Epithelial cell of proximal tubule (primary cell): ENCODE data around the gene SPEF2. TPM values are rescaled to one million over a fixed set of nuclear protein-coding genes. Genes with fewer than 3 reads are reported as not detected.

ENCODE experiments used
- DNase-seq: peaks from one replicate; pipeline ENCODE4 v3.0.0-alpha.2; 2011; ENCODE audit warnings: low read depth
- H3K4me3 ChIP-seq: 2 replicates; pipeline ENCODE4 v1.5.1; 2011; ENCODE audit warnings: low read depth, mild to moderate bottlenecking, low read length
- total RNA-seq: library from RNA; depleted of rRNA; stranded (reverse); fragments of >200 nt; gene quantifications from 2 replicates; pipeline ENCODE4 v1.2.3, GENCODE V29; 2015
- TF ChIP-seq, protein P1 (sequence below): conservative IDR thresholded peaks from 2 replicates; pipeline ENCODE4 v1.5.1; 2012; ENCODE audit warnings: low read depth, mild to moderate bottlenecking, low read length

SPEF2 gene
- total RNA-seq, 1 donor from 2014 or later = 2.3 TPM

DNA sequence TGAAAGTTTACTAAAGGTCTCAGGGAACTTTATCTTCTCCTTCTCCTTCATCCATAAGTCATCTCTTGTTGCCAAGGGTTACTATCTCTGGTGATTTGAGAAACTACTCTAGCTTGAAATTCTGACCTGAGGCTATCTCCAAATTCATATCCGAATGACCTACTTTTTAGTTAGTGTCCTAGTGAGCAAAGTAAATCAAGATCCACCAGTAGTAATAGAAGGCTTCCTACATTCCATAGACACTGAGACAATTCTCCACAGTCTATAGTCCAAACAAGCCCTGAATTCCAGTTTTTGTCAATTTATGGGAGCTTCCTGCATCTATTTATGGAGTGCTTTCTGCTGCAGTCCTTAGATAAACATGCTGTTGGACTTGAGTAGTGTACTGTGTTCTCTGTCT is 244.1 kb downstream of the SPEF2 start:
- TF ChIP-seq, protein P1, sequence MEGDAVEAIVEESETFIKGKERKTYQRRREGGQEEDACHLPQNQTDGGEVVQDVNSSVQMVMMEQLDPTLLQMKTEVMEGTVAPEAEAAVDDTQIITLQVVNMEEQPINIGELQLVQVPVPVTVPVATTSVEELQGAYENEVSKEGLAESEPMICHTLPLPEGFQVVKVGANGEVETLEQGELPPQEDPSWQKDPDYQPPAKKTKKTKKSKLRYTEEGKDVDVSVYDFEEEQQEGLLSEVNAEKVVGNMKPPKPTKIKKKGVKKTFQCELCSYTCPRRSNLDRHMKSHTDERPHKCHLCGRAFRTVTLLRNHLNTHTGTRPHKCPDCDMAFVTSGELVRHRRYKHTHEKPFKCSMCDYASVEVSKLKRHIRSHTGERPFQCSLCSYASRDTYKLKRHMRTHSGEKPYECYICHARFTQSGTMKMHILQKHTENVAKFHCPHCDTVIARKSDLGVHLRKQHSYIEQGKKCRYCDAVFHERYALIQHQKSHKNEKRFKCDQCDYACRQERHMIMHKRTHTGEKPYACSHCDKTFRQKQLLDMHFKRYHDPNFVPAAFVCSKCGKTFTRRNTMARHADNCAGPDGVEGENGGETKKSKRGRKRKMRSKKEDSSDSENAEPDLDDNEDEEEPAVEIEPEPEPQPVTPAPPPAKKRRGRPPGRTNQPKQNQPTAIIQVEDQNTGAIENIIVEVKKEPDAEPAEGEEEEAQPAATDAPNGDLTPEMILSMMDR = no peak
- H3K4me3 ChIP-seq = no peak overlapping the region
- DNase-seq = no peak

DNA sequence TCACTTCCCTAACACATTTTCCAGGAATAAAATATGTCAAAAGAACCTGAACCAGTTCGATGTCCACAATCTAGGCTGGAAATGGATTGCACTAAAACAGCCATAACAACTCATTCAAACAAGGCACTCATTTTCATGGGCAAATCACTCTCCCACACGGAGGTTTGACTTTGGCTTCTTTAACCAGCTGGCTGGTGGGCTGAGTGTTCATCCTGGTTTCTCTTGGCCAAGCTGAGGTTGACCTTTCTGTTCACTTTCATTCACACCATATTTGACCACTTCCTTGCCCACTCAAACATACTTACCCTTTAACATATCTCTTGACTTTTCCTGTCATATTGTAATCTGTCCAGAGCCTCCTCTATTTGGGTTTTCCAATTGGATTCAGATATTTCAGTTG is 244.5 kb downstream of the SPEF2 start:
- TF ChIP-seq, protein P1 = no peak
- no peak overlapping the region for H3K4me3 ChIP-seq
- no peak for DNase-seq

DNA sequence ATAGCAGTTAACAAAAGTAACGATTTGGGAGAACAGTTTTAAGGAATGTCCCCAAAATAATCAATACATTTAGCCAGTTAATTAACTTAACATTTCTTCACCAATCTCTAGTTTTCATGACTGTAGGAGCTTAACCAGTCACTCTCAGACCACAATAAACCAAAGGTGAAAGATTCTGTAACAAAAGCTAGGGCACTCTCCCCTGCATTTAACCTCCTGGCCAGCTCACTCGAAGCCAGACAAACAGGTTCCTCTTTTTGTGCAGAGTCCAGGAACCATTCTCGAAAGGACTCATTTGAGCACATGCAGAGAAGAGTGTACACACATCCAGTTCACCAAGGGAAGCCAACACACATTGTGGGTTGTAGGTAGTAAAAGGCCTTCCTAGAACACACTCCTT is 245.5 kb downstream of the SPEF2 start:
- TF ChIP-seq, protein P1 = no peak
- H3K4me3 ChIP-seq = no peak overlapping the region
- no peak for DNase-seq

Other genes with a start within 250 kb of the SPEF2 start
- gene IL7R, start 239.0 kb downstream of the SPEF2 start, total RNA-seq = 0.12 and 1.6 TPM in 2 replicates